SJCRH30 (cell line): ENCODE data around the gene GLIS2. TPM values are rescaled to one million over a fixed set of nuclear protein-coding genes. Genes with fewer than 3 reads are reported as not detected.
"Not testable (repeated sequence)": the region's sequence is repeated elsewhere in the genome, so short reads cannot be mapped to it uniquely, and the experiment has no call there.

Experiments
- DNase-seq, 2 experiments: peaks; one replicate each; pipeline ENCODE4 v3.0.0-alpha.2; 2015 to 2020
- H3K27ac ChIP-seq: fragments of 250-450 bp; sonication (Bioruptor Pico); 2 replicates; pipeline ENCODE4 v1.5.1; 2020; ENCODE audit warnings: mild to moderate bottlenecking, moderate library complexity
- H3K27me3 ChIP-seq: fragments of 250-450 bp; sonication (Bioruptor Pico); 2 replicates; pipeline ENCODE4 v1.5.1; 2020; ENCODE audit warnings: mild to moderate bottlenecking, moderate library complexity
- H3K36me3 ChIP-seq: fragments of 250-450 bp; sonication (Bioruptor Pico); 2 replicates; pipeline ENCODE4 v1.5.1; 2020; ENCODE audit warnings: mild to moderate bottlenecking, moderate library complexity
- H3K4me1 ChIP-seq: fragments of 250-450 bp; sonication (Bioruptor Pico); 2 replicates; pipeline ENCODE4 v1.5.1; 2020; ENCODE audit warnings: mild to moderate bottlenecking, moderate library complexity
- H3K4me3 ChIP-seq: fragments of 250-450 bp; sonication (Bioruptor Pico); 2 replicates; pipeline ENCODE4 v1.5.1; 2020; ENCODE audit warnings: mild to moderate bottlenecking, moderate library complexity
- H3K9me3 ChIP-seq: fragments of 250-450 bp; sonication (Bioruptor Pico); replicated peaks from 2 replicates; pipeline ENCODE4 v1.5.1; 2020; ENCODE audit warnings: mild to moderate bottlenecking, moderate library complexity
- total RNA-seq: library from RNA; depleted of rRNA; stranded (reverse); fragments of >200 nt; shearing (Covaris generic); gene quantifications from 2 replicates; pipeline ENCODE4 v1.2.3, GENCODE V29; 2014

The GLIS2 gene
- total RNA-seq, 1 experiment from 2014 or later, result 1.6 TPM

GRCh38 chr16:4332623-4333307 lies 16.9 kb downstream of the GLIS2 start:
- H3K9me3 ChIP-seq, result no peaks in the 10 kb centered on the region

GRCh38 chr16:4333308-4333638 lies 17.4 kb downstream of the GLIS2 start:
- Histone ChIP-seq H3K4me3 (no peak overlapping the region), H3K4me1 (peaks cover 13% of the 10 kb centered on the region), H3K27ac (no peak overlapping the region), H3K36me3 (no peaks in the 10 kb centered on the region), H3K27me3 (no peaks in the 10 kb centered on the region), H3K9me3 (no peaks in the 10 kb centered on the region)
- no peak for DNase-seq

More at GRCh38 chr16:4332623-4333307, 16.9 kb downstream of the GLIS2 start:
- H3K4me3 ChIP-seq, result no peak overlapping the region
- peaks cover 17% of the 10 kb centered on the region for H3K4me1 ChIP-seq
- no peaks in the 10 kb centered on the region for H3K36me3 ChIP-seq
- DNase-seq, result no peak
- H3K27ac ChIP-seq, result no peak overlapping the region
- H3K27me3 ChIP-seq, result no peaks in the 10 kb centered on the region

GRCh38 chr16:4333714-4334113 lies 17.8 kb downstream of the GLIS2 start:
- DNase-seq, H3K36me3 ChIP-seq: not testable (repeated sequence)

GRCh38 chr16:4334724-4335495 lies 19.0 kb downstream of the GLIS2 start:
- H3K27me3 ChIP-seq, result no peaks in the 10 kb centered on the region
- H3K36me3 ChIP-seq, result 0 out of 2 replicates have a peak, but pooled peaks cover 2% of the 10 kb centered on the region
- H3K9me3 ChIP-seq, result no peaks in the 10 kb centered on the region
- no peak overlapping the region for H3K4me3 ChIP-seq
- H3K4me1 ChIP-seq, result no peaks in the 10 kb centered on the region
- no peak overlapping the region for H3K27ac ChIP-seq
- DNase-seq, result no peak

More at GRCh38 chr16:4333714-4334113, 17.8 kb downstream of the GLIS2 start:
- H3K4me3 ChIP-seq, H3K9me3 ChIP-seq, H3K27ac ChIP-seq, H3K4me1 ChIP-seq, H3K27me3 ChIP-seq: not testable (repeated sequence)

GRCh38 chr16:4336701-4337539 lies 21.1 kb downstream of the GLIS2 start:
- Histone ChIP-seq H3K27ac (no peak overlapping the region), H3K4me3 (no peak overlapping the region), H3K36me3 (0 out of 2 replicates have a peak, but pooled peaks cover 2% of the 10 kb centered on the region), H3K9me3 (no peaks in the 10 kb centered on the region), H3K4me1 (no peaks in the 10 kb centered on the region), H3K27me3 (no peaks in the 10 kb centered on the region)
- DNase-seq, result no peak

GRCh38 chr16:4337540-4338088 lies 21.7 kb downstream of the GLIS2 start:
- Histone ChIP-seq H3K27me3 (no peaks in the 10 kb centered on the region), H3K4me1 (no peaks in the 10 kb centered on the region), H3K4me3 (no peak overlapping the region), H3K9me3 (no peaks in the 10 kb centered on the region), H3K27ac (no peak overlapping the region), H3K36me3 (0 out of 2 replicates have a peak, but pooled peaks cover 2% of the 10 kb centered on the region)
- DNase-seq, result no peak

- Histone ChIP-seq H3K4me1 (no peaks in the 10 kb centered on the region), H3K4me3 (no peak overlapping the region), H3K27ac (no peak overlapping the region), H3K9me3 (no peaks in the 10 kb centered on the region), H3K27me3 (no peaks in the 10 kb centered on the region), H3K36me3 (0 out of 2 replicates have a peak, but pooled peaks cover 2% of the 10 kb centered on the region)
- no peak for DNase-seq
These were observed 22.3 kb downstream of the GLIS2 start for GRCh38 chr16:4338125-4338582.

- Histone ChIP-seq H3K4me1 (no peaks in the 10 kb centered on the region), H3K36me3 (0 out of 2 replicates have a peak, but pooled peaks cover 2% of the 10 kb centered on the region), H3K27ac (no peak overlapping the region), H3K27me3 (no peaks in the 10 kb centered on the region), H3K4me3 (no peak overlapping the region), H3K9me3 (no peaks in the 10 kb centered on the region)
- DNase-seq, result no peak
These were observed 22.9 kb downstream of the GLIS2 start for GRCh38 chr16:4338712-4339299.

GRCh38 chr16:4339455-4339854 lies 23.6 kb downstream of the GLIS2 start:
- Histone ChIP-seq H3K9me3 (no peaks in the 10 kb centered on the region), H3K27me3 (no peaks in the 10 kb centered on the region)

GRCh38 chr16:4339909-4340308 lies 24.0 kb downstream of the GLIS2 start:
- DNase-seq, result no peak
- H3K9me3 ChIP-seq, result no peaks in the 10 kb centered on the region
- no peak overlapping the region for H3K4me3 ChIP-seq
- H3K27ac ChIP-seq, result no peak overlapping the region
- no peaks in the 10 kb centered on the region for H3K27me3 ChIP-seq
- H3K36me3 ChIP-seq, result 0 out of 2 replicates have a peak, but pooled peaks cover 2% of the 10 kb centered on the region
- H3K4me1 ChIP-seq, result no peaks in the 10 kb centered on the region

More at GRCh38 chr16:4339455-4339854, 23.6 kb downstream of the GLIS2 start:
- no peak for DNase-seq
- H3K4me3 ChIP-seq, result no peak overlapping the region
- H3K36me3 ChIP-seq, result 0 out of 2 replicates have a peak, but pooled peaks cover 2% of the 10 kb centered on the region
- no peaks in the 10 kb centered on the region for H3K4me1 ChIP-seq
- no peak overlapping the region for H3K27ac ChIP-seq

- DNase-seq, result no peak
- Histone ChIP-seq H3K27ac (no peak overlapping the region), H3K4me1 (no peaks in the 10 kb centered on the region), H3K27me3 (no peaks in the 10 kb centered on the region), H3K36me3 (0 out of 2 replicates have a peak, but pooled peaks cover 2% of the 10 kb centered on the region), H3K9me3 (no peaks in the 10 kb centered on the region), H3K4me3 (no peak overlapping the region)
These were observed 24.6 kb downstream of the GLIS2 start for GRCh38 chr16:4340443-4340842.

GRCh38 chr16:4341250-4341649 lies 25.4 kb downstream of the GLIS2 start:
- Histone ChIP-seq H3K27ac (no peak overlapping the region), H3K4me3 (no peak overlapping the region), H3K4me1 (no peaks in the 10 kb centered on the region), H3K36me3 (0 out of 2 replicates have a peak, but pooled peaks cover 2% of the 10 kb centered on the region), H3K27me3 (no peaks in the 10 kb centered on the region), H3K9me3 (no peaks in the 10 kb centered on the region)
- DNase-seq, result no peak

GRCh38 chr16:4342866-4343744 lies 27.2 kb downstream of the GLIS2 start:
- H3K27me3 ChIP-seq, result no peaks in the 10 kb centered on the region
- no peak overlapping the region for H3K4me3 ChIP-seq
- DNase-seq, result no peak
- no peak overlapping the region for H3K27ac ChIP-seq
- H3K9me3 ChIP-seq, result no peaks in the 10 kb centered on the region
- no peaks in the 10 kb centered on the region for H3K4me1 ChIP-seq
- 0 out of 2 replicates have a peak, but pooled peaks cover 2% of the 10 kb centered on the region for H3K36me3 ChIP-seq
